Activated CD4-positive, alpha-beta T cell treated with anti-CD3 and anti-CD28 coated beads for 24 hours (primary cell): ENCODE measurements around the gene OR10A4.
"Not testable (repeated sequence)": the region's sequence is repeated elsewhere in the genome, so short reads cannot be mapped to it uniquely, and the experiment has no call there.

ENCODE experiments used
- DNase-seq, 2 donors: peaks; one replicate each; pipeline ENCODE4 v3.0.0-alpha.2; 2020; ENCODE audit warnings: low read depth in 2 of 2

Gene OR10A4

DNA sequence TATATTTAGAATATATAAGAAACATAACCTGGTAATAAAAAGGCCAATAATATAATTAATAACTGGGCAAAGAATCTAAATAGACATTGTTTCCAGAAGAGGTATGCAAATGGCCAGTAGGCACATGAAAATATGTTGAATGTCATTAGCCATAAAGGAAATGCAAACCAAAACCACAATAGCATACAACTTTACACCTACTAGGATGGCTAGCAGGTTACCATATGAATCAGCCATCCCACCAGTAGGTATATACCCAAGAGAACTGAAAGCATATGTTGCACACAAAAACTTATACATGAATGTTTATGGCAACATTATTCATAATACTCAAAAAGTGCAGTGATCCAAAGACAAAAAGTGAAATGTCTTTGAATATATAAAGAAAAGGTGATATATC, 18.6 kb downstream of the OR10A4 start:
- no peak for DNase-seq

- no peak for DNase-seq
Observed at GRCh38 chr11:6898911-6899310, 22.5 kb downstream of the OR10A4 start.

GRCh38 chr11:6900327-6900999, 24.0 kb downstream of the OR10A4 start:
- DNase-seq, result no peak

DNA sequence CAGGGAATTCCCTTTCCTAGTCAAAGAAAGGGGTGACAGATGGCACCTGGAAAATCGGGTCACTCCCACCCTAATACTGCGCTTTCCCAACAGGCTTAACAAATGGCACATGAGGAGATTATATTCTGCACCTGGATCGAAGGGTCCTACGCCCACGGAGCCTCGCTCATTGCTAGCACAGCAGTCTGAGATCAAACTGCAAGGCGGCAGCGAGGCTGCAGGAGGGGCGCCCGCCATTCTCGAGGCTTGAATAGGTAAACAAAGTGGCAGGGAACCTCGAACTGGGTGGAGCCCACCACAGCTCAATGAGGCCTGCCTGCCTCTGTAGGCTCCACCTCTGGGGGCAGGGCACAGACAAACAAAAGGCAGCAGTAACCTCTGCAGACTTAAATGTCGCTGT, 28.4 kb downstream of the OR10A4 start:
- not testable (repeated sequence) for DNase-seq

DNA sequence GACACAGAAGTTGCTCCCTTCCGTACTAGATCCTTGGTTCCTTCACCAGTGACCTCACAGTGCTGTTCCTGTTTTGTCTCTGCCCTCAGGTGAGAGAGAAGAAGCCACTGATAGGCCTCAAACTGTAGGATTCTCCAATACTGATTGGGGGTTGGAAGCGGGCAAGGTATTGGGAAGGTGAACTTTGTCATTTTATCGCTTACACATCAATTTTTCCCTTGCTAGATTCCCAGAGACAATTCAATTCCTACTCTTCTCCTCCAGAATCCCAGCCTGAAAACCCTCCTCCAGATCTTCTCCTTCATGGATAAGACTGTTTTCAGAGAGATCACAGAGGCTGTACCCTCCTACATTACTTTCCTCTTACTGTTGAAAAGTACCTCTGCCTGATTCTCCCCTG, 35.0 kb downstream of the OR10A4 start:
- DNase-seq, result no peak

DNA sequence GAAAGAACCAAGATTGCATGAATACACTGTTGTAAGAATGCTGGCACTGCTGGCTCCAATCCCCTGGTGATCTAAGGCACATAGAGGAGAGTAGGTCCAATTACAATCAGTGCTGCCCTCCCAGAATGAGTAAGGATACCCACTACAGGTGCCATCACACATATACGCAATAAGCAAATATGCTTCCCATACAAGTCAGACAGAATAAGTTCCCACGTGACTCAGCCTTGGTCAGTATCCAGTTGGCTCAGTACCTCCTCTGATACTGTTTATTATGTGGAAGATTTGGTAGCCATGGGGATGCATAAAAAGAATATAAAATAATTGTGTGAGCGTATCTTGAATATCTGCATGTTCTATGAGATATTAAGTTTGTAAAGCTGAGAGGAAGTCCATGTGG, 35.5 kb downstream of the OR10A4 start:
- DNase-seq, result no peak

DNA sequence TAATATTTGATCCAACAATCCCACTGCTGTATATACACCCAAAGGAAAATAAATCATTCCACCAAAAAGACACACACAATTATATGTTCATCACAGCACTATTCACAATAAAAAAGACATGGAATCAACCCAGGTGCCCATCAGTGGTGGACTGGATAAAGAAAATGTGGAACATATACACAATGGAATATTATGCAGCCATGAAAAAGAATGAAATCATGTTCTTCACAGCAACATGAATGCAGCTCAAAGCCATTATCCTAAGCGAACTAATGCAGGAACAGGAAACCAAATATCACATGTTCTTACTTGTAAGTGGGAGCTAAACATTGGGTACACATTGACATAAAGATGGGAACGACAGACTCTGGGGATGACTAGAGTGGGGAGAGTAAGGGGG, 43.3 kb downstream of the OR10A4 start:
- no peak for DNase-seq

DNA sequence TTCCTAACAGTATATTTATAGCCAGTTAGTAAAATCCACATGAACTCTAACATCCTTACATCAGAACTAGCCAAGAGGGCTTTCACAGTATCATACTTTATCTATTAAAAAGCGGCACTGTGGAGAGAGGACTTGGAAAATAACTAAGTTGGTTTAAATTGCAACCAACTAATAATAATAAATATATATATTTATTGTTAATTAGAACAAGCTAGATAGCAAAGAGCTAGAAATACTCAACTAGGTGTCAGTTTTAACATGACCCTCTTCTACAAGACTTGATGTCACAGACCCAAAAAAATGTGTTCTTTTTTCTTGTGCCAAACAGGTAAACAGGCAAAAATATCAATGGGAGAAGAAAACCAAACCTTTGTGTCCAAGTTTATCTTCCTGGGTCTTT, 44.3 kb downstream of the OR10A4 start, which contains the start of gene OR2D3:
TSS of gene OR2D3 (plus strand) at position 301 of the 400 bp plus-strand sequence. CDS start at position 301, 0 bp downstream.
- no peak for DNase-seq

DNA sequence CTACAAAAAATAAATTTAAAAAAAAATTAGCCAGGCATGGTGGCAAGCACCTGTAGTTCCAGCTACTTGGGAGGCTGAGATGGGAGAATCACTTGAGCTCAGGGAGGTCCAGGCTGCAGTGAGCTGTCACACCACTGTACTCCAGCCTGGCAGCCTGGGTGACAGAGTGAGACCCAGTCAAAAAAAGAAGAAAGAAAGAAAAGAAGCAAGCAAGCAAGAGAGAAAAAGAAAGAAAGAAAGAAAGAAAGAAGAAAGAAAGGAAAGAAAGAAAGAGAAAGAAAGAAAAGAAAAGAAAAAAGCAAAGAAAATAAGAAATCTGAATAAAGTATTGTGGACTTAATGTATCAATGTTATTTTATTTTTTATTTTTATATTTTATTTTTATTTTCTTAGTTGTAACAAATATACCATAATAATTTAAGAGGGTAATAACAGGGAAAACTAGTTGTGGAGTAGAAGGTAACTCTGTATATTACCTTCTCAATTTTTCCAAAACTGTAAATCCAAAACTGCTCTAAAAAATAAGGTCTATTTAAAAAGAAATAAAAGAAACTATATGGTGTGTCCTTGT, 48.7 kb downstream of the OR10A4 start:
- DNase-seq, result no peak

GRCh38 chr11:6925636-6926207, 49.3 kb downstream of the OR10A4 start:
- DNase-seq, result no peak

DNA sequence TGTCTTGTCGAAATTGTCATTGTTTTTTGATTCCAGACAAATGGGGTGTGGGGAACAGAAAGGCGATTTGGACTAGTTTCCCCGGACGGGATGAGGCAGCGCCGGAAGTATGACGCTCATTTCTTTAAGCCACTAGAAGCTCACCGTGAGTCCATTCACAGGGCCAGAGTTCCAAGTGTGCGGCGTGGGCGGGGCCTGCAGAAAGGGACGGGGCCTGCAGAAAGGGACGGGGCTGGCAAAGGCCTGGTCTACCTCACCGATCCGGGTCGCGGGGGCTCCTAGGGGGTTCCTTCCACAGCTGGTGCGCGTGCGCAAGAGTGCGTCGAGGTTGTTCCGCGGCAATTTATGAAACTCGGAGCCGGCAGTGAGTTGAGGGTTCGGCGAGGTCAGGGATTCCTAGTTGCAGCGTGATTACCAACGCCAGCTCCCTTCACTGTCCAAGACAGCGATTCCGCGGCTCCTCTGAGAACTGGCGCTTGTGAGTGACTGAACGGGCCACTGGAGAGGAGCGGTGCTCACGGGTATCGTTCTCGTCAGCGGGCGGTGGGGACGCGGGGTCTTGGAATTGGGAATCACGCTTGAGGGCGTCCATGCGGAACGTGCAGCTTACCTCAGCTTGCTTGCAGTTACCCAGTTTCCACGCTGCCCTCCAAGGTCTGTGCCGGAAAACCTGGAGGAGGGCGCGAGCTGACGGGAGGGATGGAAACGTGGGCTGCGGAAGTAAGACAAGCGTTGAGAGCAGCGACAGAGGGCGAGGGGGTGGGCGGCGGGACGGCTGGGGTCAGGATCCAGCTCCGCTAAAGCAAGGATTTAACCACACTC, 50.0 kb downstream of the OR10A4 start, which contains the start of gene ZNF215:
TSS of gene ZNF215 (plus strand) at position 219 of the 822 bp plus-strand sequence. CDS start 5,847 bp downstream, outside the sequence.
- DNase-seq, result peak in 1 of 2 donors; percentile 20

- DNase-seq, result no peak
Observed at GRCh38 chr11:6927030-6927617, 50.7 kb downstream of the OR10A4 start.
